Measurements from ENCODE around the gene ATL3.
"Not testable (repeated sequence)": the region's sequence is repeated elsewhere in the genome, so short reads cannot be mapped to it uniquely, and the experiment has no call there.

Gene ATL3

DNA sequence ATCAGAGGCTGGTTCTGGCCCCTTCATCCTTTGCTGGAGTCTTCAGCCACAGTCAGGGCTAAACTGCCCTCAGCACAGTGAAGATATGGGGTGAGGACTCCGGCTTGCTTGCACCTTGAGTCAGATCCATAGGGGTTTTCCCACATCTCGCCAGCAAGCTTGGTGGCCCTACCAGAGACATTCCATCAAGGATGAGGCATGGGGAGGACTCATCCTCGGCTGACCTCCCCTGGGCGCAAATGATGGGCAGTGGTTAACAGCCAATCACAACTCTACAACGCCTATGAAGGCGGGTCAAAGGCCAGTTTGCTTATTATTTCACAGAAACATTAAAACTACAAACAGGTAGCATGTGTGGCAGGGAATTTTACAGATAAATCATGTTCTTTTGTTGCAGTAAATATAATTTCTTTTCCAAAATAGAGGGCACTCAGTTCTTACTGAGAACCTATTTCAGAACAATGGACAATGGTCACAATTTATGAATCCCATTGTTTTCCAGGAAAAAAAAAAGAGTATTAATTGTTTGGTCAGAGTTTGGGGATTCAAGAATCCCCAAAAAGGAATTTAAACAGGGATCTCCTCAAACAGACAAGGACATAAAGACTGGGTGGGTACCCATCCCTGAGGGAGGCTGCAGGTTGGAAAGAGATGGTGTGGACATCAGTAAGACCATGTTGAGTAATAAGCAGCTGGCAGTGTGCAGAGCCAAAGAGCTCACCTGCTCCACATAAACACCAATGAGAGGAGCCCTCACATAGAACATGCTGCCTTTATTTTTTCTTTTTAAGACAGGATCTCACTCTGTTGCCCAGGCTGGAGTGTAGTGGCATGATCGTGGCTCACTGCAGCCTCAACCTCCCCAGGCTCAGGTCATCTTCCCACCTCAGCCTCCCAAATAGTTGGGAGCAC lies 71.7 kb downstream of the ATL3 start:
- Histone ChIP-seq H3K4me3 (ENCODE audit: low read length) (no peak overlapping the region), H3K9me3 (ENCODE audit: insufficient read depth, low read depth, low read length) (no peaks in the 10 kb centered on the region), H3K27me3 (ENCODE audit: insufficient read depth, low read length) (no peaks in the 10 kb centered on the region), H3K36me3 (ENCODE audit: insufficient read depth, low read depth, low read length) (peaks cover 24% of the 10 kb centered on the region), H3K4me1 (ENCODE audit: insufficient read depth, low read length) (peaks cover 3% of the 10 kb centered on the region; the same call in 1 of the 2 replicates), H3K27ac (ENCODE audit: low read length) (no peak overlapping the region), H3K9ac (ENCODE audit: low read depth, low read length) (no peak overlapping the region)

DNA sequence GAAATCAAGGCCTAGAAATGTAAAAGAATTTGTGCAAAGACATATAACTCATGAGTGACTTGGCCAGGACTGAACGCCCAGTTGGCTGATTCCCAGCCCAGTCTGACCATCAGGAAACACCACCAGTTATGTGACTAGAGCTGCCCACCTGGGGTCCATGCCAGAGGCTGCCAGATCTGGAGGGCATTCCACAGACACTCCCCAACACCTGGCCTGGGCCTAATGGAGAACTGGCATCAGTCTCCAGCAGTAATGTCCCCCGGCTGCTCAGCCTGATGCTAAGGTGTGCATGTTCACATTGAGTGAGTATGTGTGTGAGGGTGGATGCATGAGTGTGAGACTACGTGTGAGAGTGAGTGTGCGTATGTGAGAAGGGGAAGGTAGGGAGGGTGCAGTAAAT lies 72.6 kb downstream of the ATL3 start:
- H3K27ac ChIP-seq (ENCODE audit: low read length) = no peak overlapping the region
- no peaks in the 10 kb centered on the region for H3K27me3 ChIP-seq (ENCODE audit: insufficient read depth, low read length)
- peaks cover 3% of the 10 kb centered on the region; the same call in 1 of the 2 replicates for H3K4me1 ChIP-seq (ENCODE audit: insufficient read depth, low read length)

GRCh38 chr11:63595296-63595695 lies 75.9 kb downstream of the ATL3 start:
- Histone ChIP-seq H3K4me3 (ENCODE audit: low read length) (no peak overlapping the region), H3K4me1 (ENCODE audit: insufficient read depth, low read length) (no peaks in the 10 kb centered on the region), H3K27me3 (ENCODE audit: insufficient read depth, low read length) (no peaks in the 10 kb centered on the region), H3K27ac (ENCODE audit: low read length) (no peak overlapping the region), H3K36me3 (ENCODE audit: insufficient read depth, low read depth, low read length) (peaks cover 53% of the 10 kb centered on the region), H3K9ac (ENCODE audit: low read depth, low read length) (no peak overlapping the region), H3K9me3 (ENCODE audit: insufficient read depth, low read depth, low read length) (no peaks in the 10 kb centered on the region)

More for the DNA sequence above, 72.6 kb downstream of the ATL3 start:
- H3K9me3 ChIP-seq (ENCODE audit: insufficient read depth, low read depth, low read length) = no peaks in the 10 kb centered on the region
- H3K9ac ChIP-seq (ENCODE audit: low read depth, low read length) = no peak overlapping the region
- peaks cover 29% of the 10 kb centered on the region for H3K36me3 ChIP-seq (ENCODE audit: insufficient read depth, low read depth, low read length)
- no peak overlapping the region for H3K4me3 ChIP-seq (ENCODE audit: low read length)

- Histone ChIP-seq H3K4me3 (ENCODE audit: low read length) (no peak overlapping the region), H3K4me1 (ENCODE audit: insufficient read depth, low read length) (no peaks in the 10 kb centered on the region), H3K27ac (ENCODE audit: low read length) (no peak overlapping the region), H3K27me3 (ENCODE audit: insufficient read depth, low read length) (no peaks in the 10 kb centered on the region), H3K9ac (ENCODE audit: low read depth, low read length) (no peak overlapping the region), H3K9me3 (ENCODE audit: insufficient read depth, low read depth, low read length) (no peaks in the 10 kb centered on the region), H3K36me3 (ENCODE audit: insufficient read depth, low read depth, low read length) (peaks cover 69% of the 10 kb centered on the region)
Measured at GRCh38 chr11:63592975-63593395, 78.2 kb downstream of the ATL3 start.

- H3K9ac ChIP-seq (ENCODE audit: low read depth, low read length) = no peak overlapping the region
- H3K4me3 ChIP-seq (ENCODE audit: low read length) = no peak overlapping the region
- H3K36me3 ChIP-seq (ENCODE audit: insufficient read depth, low read depth, low read length) = peaks cover 75% of the 10 kb centered on the region
- H3K4me1 ChIP-seq (ENCODE audit: insufficient read depth, low read length) = no peaks in the 10 kb centered on the region
- no peak overlapping the region for H3K27ac ChIP-seq (ENCODE audit: low read length)
- no peaks in the 10 kb centered on the region for H3K27me3 ChIP-seq (ENCODE audit: insufficient read depth, low read length)
- no peaks in the 10 kb centered on the region for H3K9me3 ChIP-seq (ENCODE audit: insufficient read depth, low read depth, low read length)
Measured at GRCh38 chr11:63590024-63590788, 81.0 kb downstream of the ATL3 start.

DNA sequence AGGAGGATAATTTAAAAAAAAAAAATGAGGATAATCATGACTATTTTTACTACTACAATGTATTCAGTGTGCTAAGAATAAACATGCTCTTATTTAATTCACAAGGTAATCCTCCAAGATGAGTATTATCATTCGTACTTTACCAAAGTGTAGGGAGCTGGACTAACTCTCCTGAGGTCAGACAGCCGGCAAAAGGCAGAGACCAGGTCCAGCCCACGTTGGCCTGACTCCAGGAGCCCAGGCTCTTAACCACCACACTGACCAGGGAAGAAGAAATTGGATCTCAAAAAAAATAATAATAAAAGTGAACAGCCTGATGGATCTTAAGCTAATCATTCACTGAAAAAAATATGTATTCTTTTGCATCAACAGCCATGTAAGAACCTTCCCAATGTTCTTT lies 82.2 kb downstream of the ATL3 start:
- Histone ChIP-seq H3K27ac (ENCODE audit: low read length) (no peak overlapping the region), H3K4me3 (ENCODE audit: low read length) (no peak overlapping the region), H3K27me3 (ENCODE audit: insufficient read depth, low read length) (no peaks in the 10 kb centered on the region), H3K9ac (ENCODE audit: low read depth, low read length) (no peak overlapping the region), H3K36me3 (ENCODE audit: insufficient read depth, low read depth, low read length) (peaks cover 73% of the 10 kb centered on the region), H3K4me1 (ENCODE audit: insufficient read depth, low read length) (no peaks in the 10 kb centered on the region), H3K9me3 (ENCODE audit: insufficient read depth, low read depth, low read length) (no peaks in the 10 kb centered on the region)

DNA sequence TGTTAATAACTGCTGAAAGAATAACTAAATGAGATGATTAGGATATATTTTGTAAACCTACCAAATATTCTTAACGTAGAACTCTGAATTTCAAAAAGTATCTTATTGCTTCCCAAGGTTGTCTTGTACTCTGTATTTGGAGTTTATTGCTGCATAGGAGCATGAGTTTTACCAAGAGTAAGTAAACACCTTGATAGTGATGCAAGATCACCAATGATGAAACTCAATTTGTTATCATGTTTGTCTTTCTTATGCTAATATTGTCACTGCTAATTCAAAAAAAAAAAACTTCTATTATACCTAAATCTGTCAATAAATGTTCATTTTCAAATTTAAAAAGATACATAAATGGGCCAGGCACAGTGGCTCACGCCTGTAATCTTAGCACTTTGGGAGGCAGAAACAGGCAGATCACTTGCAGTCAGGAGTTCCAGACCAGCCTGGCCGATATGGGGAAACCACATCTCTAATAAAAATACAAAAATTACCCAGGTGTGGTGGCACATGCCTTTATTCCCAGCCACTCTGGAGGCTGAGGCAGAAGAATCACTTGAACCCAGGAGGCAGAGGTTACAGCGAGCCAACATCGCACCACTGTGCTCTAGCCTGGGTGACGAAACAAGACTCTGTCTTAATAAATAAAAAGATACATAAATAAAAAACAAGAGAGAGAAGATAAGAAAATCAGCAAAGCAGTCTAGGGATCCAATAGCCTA lies 84.6 kb downstream of the ATL3 start:
- Histone ChIP-seq H3K4me3 (ENCODE audit: low read length) (no peak overlapping the region), H3K27ac (ENCODE audit: low read length) (no peak overlapping the region), H3K4me1 (ENCODE audit: insufficient read depth, low read length) (peaks cover 5% of the 10 kb centered on the region; the same call in 1 of the 2 replicates), H3K9ac (ENCODE audit: low read depth, low read length) (no peak overlapping the region), H3K27me3 (ENCODE audit: insufficient read depth, low read length) (no peaks in the 10 kb centered on the region), H3K9me3 (ENCODE audit: insufficient read depth, low read depth, low read length) (peaks cover 9% of the 10 kb centered on the region), H3K36me3 (ENCODE audit: insufficient read depth, low read depth, low read length) (peaks cover 78% of the 10 kb centered on the region)

DNA sequence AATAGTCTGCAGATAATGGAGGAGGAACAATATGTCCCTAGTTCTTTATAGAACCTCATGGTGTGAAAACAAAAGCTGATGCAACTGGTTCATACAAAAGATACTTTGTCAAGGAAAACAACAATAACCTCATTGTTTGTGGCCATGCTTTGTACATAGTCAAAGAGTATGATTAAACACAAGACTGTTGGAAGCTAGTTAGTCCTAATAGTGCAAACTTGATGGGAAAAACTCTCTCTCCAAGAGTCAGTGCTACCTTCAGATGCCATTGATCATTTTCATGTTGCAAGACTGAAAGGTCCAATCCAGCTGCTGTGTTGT lies 87.9 kb downstream of the ATL3 start:
- no peak overlapping the region for H3K27ac ChIP-seq (ENCODE audit: low read length)
- no peak overlapping the region for H3K4me3 ChIP-seq (ENCODE audit: low read length)
- H3K36me3 ChIP-seq (ENCODE audit: insufficient read depth, low read depth, low read length) = peaks cover 68% of the 10 kb centered on the region
- no peaks in the 10 kb centered on the region for H3K27me3 ChIP-seq (ENCODE audit: insufficient read depth, low read length)
- peaks cover 23% of the 10 kb centered on the region for H3K9me3 ChIP-seq (ENCODE audit: insufficient read depth, low read depth, low read length)
- peaks cover 5% of the 10 kb centered on the region; the same call in 1 of the 2 replicates for H3K4me1 ChIP-seq (ENCODE audit: insufficient read depth, low read length)
- no peak overlapping the region for H3K9ac ChIP-seq (ENCODE audit: low read depth, low read length)

GRCh38 chr11:63581224-63581623 lies 90.0 kb downstream of the ATL3 start:
- H3K9ac ChIP-seq (ENCODE audit: low read depth, low read length); H3K4me1 ChIP-seq (ENCODE audit: insufficient read depth, low read length); H3K27me3 ChIP-seq (ENCODE audit: insufficient read depth, low read length); H3K27ac ChIP-seq (ENCODE audit: low read length); H3K4me3 ChIP-seq (ENCODE audit: low read length): not testable (repeated sequence)
- H3K9me3 ChIP-seq (ENCODE audit: insufficient read depth, low read depth, low read length) = peaks cover 23% of the 10 kb centered on the region
- peaks cover 61% of the 10 kb centered on the region for H3K36me3 ChIP-seq (ENCODE audit: insufficient read depth, low read depth, low read length)

GRCh38 chr11:63578882-63579281 lies 92.3 kb downstream of the ATL3 start:
- H3K9ac ChIP-seq (ENCODE audit: low read depth, low read length); H3K4me1 ChIP-seq (ENCODE audit: insufficient read depth, low read length); H3K27me3 ChIP-seq (ENCODE audit: insufficient read depth, low read length); H3K27ac ChIP-seq (ENCODE audit: low read length); H3K4me3 ChIP-seq (ENCODE audit: low read length): not testable (repeated sequence)
- Histone ChIP-seq H3K36me3 (ENCODE audit: insufficient read depth, low read depth, low read length) (peaks cover 72% of the 10 kb centered on the region), H3K9me3 (ENCODE audit: insufficient read depth, low read depth, low read length) (peaks cover 23% of the 10 kb centered on the region)

DNA sequence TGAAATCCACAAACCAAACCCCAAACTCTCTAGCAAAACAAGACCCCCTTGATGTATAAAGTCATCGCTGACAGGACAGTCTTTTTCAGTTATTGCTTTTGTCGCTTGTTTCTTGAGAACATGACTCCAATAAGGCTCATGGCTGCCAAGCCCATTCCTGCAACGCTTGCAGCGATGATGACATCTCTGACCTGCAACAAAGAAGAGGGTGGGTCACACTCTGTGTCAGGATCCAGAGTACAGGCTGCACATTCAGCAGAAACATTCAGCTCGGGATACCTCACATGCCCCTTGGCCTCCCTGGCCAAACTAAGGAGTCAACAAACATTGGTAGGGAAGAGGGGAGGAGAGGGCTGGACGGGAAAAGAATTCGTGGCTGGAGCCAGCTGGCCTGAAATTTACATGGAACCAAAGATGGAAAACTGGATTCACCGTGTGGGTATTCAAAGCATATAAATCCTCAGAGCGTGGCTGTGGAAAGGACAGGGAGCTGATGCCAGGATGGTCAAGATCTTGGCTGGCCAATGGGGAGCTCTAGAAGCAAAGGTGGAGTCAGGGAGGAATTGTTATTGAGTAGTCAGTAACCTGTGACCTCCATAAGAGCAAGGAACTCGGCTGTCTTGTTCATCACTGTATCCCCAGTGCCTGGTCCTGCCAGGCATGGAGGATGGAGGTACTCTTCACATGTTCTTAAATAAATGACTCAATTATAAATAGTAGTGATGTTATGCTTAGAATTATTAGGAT lies 96.1 kb downstream of the ATL3 start:
- H3K9me3 ChIP-seq (ENCODE audit: insufficient read depth, low read depth, low read length) = peaks cover 3% of the 10 kb centered on the region
- H3K4me1 ChIP-seq (ENCODE audit: insufficient read depth, low read length) = no peaks in the 10 kb centered on the region
- peaks cover 44% of the 10 kb centered on the region for H3K36me3 ChIP-seq (ENCODE audit: insufficient read depth, low read depth, low read length)
- H3K27ac ChIP-seq (ENCODE audit: low read length) = no peak overlapping the region
- H3K27me3 ChIP-seq (ENCODE audit: insufficient read depth, low read length) = no peaks in the 10 kb centered on the region
- no peak overlapping the region for H3K4me3 ChIP-seq (ENCODE audit: low read length)
- no peak overlapping the region for H3K9ac ChIP-seq (ENCODE audit: low read depth, low read length)

Measured in iPS-20b (cell line).